GM21717 (cell line): ENCODE measurements around the gene ZNF136.

Experiments
- ATAC-seq: cut with Tn5 transposase; IDR thresholded peaks from one replicate; pipeline ENCODE4 v1.9.1; 2021; ENCODE audit warnings: mild to moderate bottlenecking, moderate library complexity; ENCODE audit not compliant: unreplicated experiment

ZNF136 gene

GRCh38 chr19:12162882-12163806 lies at the start of gene ZNF136:
TSS of gene ZNF136 (plus strand) at chr19:12163096. CDS start at chr19:12163204, 108 bp downstream.
- peak; percentile 87 for ATAC-seq

DNA sequence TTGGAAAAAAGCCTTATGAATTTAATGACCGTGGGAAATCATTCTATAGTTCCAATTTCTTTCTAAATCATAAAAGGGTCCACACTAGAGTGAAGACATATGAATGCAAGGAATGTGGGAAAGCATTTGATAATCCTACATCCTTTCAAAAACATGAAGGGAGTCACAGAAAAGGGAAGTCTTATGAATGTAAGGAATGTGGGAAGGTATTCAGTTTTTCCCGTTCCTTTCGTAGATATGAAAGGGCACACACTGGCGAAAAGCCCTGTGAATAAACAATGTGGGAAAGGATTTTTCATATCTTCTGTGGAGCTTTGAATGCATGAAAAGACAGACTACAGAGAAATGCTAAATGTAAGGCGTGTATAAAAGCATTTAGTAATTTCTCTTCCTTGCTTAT lies 49.8 kb upstream of the ZNF136 start:
- no peak for ATAC-seq

DNA sequence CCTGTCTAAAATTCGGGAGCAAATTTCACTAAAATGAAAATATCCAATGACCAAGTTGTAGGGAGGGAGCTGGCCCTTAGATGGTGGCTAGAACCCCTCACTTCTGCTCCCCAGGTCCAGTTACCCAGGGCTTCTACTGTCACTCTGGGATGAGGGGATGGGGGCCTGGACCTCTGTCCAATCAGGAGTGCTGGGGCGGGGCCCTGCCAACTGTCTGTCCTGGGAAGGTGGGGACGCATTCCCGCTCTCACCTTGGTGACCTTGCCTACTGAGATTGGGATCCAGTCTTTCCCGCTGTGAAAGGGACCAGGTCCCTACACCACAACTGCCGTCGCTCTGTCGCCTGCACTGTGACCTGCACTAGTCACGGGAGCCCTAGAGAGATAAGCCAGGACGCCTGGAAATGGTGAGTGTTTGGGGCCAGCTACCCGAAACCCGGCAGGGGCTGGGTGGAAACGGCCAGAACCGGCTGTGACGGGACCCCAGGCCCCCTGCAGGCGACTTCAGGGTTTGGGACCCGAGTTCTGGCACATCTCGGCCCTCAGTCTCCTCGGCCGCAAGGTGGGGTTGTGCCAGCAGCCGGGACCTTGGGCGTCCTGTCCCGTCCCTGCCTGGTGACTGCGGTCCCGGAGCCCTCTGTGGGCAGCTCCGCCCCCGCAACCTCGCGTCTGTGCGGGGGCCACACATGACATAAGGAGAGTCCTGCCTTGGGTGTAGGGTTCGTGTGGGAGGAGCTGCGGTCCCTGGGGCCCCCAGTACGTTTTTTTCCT lies 45.5 kb upstream of the ZNF136 start:
- no peak for ATAC-seq

GRCh38 chr19:12126707-12127106 lies 36.2 kb upstream of the ZNF136 start:
- no peak for ATAC-seq

DNA sequence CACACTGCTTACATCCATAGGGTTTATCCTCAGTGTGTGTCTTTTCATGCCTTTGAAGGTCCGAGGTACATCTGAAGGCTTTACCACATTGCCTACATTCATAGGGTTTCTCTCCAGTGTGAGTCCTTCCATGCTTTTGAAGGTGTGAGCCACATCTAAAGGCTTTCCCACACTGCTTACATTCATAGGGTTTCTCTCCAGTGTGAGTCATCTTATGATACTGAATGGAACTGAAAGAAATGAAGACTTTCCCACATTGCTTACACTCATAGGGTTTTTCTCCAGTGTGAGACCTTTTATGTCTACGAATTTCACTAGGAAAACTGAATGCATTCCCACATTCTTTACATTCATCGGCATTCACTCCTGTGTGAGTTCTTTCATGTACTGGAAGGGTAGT lies 29.8 kb upstream of the ZNF136 start:
- no peak for ATAC-seq

GRCh38 chr19:12137221-12137940 lies 25.5 kb upstream of the ZNF136 start:
- ATAC-seq, result no peak

DNA sequence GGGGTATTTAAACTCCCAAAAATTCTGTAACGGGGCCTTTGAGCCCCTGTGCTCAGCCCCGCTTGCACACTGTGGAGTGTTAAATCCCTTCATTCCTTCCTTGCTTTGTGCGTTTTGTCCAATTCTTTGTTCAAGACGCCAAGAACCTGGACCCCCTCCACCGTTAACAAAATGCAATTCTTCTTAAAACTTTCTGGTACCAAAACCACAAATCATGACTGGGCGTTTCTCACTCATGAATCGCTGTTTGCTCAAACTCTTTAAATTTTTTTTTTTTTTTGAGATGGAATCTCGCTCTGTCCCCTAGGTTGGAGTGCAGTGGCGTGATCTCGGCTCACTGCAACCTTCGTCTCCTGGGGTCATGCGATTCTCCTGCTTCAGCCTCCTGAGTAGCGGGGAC lies 23.6 kb upstream of the ZNF136 start:
- ATAC-seq, result no peak

GRCh38 chr19:12139885-12140544 lies 22.9 kb upstream of the ZNF136 start, which contains the start of gene ZNF20:
TSS of gene ZNF20 (minus strand) at chr19:12140350. CDS start at chr19:12140182, 168 bp downstream.
- peak; percentile 84 for ATAC-seq

DNA sequence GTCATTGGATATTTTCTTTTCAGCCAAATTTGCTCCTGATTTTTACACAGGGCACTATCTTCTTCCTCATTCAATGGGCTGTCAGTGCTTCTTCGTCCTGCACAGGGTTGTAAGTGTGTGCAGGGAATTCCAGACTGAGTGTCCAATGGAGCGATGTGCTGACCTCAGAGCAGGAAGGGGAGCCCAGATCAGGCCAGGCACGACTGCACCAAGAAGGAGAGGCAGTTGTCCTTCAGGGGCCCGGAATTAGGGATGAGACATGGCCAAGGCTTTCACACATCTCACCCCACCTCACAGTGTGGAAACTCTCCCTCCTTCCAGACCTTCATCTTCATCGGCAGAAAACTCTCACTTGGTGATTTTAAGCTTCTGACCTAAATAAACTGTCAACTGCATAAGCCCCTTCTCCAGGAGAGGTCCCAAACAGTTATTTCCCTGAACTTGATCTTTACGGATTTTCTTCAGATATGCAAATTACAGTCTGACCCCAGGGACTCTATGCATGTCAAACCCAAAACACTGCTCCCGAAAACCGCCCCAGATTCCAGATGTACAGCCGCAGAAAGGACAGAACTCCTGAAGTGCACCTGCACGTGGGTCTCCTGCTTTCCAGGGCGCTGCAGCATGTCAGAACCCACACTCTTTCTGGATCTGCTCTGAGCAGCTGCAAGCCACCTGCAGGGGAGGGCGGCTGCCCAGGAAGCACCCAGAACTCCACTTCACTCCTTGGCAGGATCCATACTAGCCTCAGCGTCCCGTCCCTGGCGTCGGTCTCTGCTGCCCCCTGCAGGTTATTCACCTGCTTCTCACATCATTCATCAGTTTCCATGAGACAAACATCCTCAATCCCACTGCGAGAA lies 22.1 kb upstream of the ZNF136 start:
- no peak for ATAC-seq

- no peak for ATAC-seq
Measured at GRCh38 chr19:12141405-12141736, 21.5 kb upstream of the ZNF136 start.

DNA sequence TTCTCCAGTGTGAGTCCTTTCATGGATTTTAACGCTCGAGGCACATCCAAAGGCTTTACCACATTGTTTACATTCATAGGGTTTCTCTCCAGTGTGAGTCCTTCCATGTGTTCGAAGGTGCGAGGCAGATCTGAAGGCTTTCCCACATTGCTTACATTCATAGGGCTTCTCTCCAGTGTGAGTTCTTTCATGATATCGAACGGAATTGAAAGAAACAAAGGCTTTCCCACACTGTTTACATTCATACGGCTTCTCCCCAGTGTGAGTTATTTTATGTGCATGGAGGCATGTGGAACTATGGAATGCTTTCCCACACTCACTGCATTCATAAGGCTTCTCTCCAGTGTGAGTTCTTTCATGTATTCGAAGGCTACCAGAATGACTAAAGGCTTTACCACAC lies 17.5 kb upstream of the ZNF136 start:
- no peak for ATAC-seq

DNA sequence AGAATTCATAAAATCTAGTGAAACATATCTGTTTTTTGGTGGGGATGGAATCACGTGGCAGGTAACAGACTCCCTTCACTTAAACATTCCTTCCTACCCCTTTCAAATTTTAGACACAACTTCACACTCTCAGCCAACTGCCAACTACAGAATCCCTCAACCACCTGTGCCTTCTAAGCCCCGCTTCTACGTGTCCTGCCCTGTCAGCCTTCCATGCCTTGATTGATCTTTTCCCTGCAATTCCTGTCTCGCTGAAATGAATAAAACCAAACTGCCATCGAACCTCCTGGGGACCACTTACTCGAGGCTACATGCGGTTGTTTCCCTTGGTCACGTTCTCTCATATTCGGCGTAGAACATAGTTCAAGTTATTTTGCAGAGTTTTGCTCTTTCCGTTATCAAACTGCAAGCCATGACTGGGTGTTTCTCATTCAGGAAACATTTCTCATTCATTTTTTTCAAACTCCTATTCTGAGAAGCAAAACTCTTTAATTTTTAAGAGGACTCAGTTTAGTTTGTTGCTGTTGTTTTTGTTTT lies 7.5 kb upstream of the ZNF136 start:
- no peak for ATAC-seq

DNA sequence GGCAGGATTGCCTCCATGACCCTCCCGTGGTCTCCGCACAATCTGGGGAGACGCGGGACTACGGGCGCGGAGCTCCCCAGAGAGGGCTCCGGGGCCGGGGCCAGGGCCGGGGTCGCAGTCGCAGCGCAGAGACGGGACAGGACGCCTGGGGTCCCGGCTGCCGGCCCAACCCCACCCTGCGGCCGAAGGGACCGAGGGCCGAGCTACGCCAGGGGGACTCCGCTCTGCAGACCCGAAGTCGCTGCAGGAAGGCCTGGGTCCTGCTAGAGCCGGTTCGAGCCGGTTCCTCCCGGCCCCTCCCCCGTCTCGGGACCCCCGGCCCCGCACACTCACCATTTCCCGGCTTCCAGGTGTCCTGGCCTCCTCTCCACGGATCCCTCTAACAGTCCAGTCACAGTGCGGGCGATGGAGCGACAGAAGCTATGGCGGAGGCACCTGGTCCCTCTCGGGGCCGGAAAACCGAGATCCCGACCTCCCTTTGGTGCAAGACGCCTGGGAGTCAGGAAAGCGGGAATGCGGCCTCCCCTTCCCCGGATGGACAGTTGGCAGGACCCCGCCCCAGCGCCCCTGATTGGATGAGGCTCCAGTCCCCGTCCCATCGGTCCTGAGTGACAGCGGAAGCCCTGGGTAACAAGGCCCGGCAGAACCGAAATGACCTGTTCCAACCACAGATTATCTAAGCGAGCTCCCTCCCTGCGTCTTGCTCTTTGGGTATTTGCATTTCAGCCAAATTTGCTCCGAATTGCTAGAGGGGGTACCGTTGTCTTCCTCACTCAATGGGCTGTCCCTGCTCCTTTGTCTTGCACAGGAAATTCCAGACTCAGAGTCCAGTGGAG lies 6.5 kb upstream of the ZNF136 start, which contains the start of gene ZNF625:
TSS of gene ZNF625 (minus strand) at position 512 of the 836 bp plus-strand sequence. CDS start at position 336, 176 bp downstream.
- peak; percentile 75 for ATAC-seq

DNA sequence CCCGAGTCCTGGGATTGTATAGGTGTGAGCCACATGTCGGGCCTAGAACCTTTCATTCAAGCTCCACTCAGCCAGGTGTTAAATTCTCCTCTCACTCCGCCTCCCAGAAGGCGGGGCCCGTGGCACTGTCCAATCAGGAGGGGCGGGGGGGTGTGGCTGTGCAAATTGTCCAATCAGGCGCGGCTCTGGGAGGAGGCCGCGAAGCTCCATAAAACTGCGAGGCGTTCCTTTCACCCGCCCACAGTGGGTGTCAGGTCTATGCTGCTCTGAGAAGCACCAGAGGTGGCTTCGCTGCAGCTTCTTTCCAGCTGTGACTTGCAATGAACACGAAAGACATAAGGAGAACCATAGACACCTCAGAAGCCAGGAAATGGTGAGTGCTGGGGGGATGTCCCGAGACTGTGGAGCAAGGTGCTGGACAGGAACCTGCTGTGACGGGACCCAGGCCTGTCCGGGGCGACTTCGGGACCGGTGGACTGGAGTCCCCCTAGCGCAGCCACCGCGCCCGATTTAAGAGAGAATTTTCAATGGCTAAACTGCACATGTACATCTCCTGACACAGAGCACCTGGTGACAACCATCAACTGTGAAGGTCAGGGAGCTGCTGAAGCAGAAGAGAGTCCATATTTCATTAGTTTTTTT lies 3.0 kb upstream of the ZNF136 start:
- no peak for ATAC-seq

GRCh38 chr19:12162513-12162881 lies 399 bp upstream of the ZNF136 start:
- no peak for ATAC-seq

DNA sequence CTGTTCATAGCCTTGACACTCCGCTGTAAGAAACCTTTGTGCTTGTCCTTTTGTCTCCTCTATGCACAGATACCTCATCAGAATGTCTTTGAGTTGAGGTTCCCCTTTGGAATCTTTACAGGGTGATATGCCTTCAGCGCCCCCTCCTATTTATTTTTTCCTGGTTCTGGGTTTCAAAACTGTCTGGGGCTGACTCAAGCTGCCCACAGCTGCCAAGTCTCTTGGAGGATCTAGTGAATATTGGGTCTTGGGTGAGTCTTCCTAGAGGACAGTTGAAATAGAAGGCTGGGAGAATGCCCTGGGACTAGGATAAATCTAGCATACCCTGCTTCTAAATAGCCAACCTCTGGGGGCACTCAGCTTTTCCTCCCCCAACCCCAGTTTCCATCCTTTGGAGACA lies 930 bp downstream of the ZNF136 start:
- ATAC-seq, result no peak

GRCh38 chr19:12166626-12167025 lies 3.7 kb downstream of the ZNF136 start:
- no peak for ATAC-seq

GRCh38 chr19:12180377-12180776 lies 17.5 kb downstream of the ZNF136 start:
- ATAC-seq, result no peak
